NCI-H510A (cell line): ENCODE measurements around the gene PAPSS2.

Experiments
- DNase-seq: peaks from one replicate; lab custom pipeline; 2025; lab: John Stamatoyannopoulos, UW

The PAPSS2 gene

DNA sequence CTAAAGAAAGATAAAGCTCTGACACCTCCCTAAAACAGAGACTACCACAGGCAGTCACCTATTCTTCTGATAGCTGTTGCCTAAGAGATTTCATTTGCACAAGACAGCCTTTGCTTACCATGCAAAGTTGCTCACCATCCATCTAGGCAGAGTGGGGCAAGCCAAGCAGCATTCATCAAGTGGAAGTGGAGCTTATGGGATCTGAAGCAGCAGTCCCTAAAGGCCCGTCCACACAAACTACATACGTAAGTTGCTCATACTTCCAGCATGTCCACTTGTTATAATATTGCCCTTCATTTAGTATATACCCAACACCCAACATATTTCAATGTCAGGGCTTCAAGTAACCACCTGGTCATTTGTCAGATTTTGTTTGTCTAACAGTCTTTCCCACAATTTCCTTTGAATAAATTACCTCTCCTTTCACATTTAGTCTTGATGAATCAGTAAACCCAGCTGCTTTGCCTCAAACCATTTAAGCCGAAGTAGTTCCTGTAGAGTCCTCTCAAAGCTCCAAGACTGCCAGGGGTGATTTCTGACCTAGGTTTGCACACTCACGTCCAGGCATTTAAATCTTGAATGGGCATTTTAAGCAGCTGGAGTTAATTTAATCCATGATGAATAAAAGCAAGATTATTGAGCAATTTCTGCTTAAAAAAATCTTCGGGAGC lies 90.5 kb downstream of the PAPSS2 start:
- no peak for DNase-seq

DNA sequence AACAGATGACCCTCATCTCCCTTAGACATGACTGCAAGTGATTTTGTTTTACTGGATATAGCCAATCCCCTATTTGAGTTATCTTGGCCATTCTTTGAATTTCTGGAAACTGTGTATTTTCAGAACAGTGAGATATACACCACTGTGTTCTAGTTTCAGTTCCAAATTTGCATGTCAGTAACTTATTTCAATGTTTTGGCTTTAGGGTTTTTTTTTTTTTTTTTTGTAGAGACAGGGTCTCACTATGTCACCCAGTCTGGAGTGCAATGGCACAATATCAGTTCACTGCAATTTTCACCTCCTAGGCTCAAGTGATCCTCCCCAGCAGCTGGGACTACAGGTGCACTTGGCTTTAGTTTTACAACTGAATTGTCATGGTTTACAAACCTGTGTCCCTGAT lies 91.1 kb downstream of the PAPSS2 start:
- no peak for DNase-seq

- no peak for DNase-seq
Measured at GRCh38 chr10:87751274-87751673, 91.6 kb downstream of the PAPSS2 start.

DNA sequence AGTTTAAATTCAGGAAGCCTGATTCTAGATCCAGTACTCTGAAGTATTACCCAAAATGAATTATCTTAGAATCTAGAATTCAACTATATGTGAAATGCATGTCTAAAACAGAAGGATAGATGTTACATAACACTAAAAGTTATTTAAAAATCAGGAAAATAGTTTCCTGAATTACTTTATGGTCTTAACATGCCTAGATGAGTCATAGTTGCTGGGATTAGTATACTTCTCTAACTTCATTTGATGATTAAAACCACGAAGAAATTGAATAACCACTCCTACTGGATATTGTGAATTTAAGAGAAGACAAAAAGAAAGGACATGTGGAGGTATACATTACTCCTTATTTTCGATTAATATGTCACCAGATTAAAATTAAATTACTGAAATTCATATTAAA lies 92.9 kb downstream of the PAPSS2 start:
- DNase-seq: no peak

DNA sequence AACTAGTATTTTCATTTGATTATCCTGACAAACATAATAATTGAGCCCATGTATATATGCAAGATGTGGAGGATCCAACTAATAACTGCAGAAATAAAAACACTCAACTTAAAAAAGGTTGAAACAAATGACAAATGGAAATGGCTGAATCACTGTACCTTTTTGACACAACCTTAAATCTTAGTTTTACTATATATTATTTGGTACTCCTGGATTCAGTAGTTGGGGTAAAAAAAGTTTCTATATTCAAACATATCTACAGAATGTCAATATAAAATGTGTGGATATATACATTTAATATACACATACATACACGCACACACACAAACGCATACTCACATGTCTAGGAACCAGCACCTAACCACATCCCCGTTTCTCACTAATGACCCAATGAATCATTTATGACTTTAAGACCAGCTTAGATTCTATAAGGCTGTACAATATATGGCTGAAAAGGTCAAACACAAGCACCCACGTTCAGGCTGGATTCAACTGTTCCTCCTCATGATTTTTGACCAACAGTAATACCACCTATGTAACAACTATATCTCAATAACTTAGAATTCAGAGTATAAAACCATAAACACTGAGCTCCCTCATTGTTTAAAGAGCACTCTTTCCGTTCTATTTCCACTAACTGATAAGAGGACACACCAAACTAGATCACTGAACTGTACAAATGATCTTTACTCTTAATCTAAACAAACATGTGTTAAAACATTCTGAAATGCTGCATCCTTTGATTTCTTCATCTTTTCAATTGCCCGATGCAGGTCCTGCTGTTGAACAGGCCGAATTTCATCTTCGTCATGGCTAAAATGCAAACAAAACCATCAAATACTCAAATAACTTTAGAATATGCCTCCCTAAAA lies 94.6 kb downstream of the PAPSS2 start:
- DNase-seq: no peak

DNA sequence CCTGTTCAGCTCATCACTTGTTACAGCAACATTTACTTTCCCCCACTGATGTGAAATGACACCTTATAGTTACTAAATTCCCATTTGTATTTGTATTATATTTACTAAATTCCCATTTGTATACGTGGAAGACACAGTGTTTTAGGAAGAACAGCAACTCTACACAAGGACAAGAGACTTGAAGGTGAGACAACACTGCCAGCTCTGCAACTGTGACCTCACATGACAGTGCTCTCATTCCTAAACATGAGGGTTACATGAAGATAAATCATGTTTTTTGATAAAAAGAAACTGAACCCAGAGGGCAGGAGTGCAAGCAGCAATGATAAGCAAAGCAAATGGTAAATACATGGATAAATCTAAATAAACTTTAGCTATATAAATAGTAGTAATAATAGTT lies 98.0 kb downstream of the PAPSS2 start:
- DNase-seq: no peak

GRCh38 chr10:87759551-87759950 lies 99.9 kb downstream of the PAPSS2 start:
- DNase-seq: no peak

DNA sequence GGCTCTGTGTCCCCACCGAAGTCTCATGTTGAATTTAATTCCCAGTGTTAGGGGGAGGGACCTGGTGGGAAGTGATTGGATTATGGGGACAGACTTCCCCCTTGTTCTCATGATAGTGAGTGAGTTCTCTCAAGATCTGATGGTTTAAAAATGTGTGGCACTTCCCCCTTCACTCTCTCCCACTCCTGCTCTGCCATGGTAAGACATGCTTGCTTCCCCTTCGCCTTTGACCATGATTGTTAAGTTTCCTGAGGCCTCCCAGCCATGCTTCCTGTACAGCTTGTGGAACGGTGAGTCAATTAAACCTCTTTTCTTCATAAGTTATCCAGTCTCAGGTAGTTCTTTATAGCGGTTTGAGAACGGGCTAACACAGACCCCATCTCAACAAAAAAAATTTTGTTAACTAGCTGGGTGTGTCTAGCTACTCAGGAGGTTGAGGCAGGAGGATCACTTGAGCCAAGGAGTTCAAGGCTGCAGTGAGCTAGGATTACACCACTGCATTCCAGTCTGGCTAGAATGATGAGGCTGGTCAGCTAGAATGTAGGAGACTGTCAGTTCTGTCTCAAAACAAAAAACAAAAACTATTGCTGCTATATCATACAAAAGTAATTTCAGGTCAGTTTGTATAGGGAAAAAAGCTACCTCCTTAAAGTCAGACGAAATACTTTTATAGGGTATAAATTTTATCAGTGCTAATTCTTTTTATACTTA lies 100.7 kb downstream of the PAPSS2 start:
- DNase-seq: no peak

DNA sequence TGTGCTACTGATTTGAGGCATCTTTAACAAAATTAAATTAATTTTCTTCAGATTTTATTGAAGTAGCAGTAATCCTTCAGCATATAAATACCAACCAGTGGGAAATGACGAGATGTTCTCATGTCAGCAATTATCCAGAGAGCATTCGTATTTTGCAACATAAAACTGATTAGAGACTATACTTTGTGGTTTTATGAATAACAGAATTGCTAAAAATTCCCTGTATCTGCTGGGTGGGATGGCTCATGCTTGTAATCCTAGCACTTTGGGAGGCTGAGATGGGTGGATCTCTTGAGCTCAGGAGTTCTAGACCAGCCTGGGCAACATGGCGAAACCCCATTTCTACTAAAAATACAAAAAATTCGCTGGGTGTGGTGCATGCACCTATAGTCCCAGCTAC lies 101.5 kb downstream of the PAPSS2 start:
- no peak for DNase-seq

GRCh38 chr10:87761892-87762291 lies 102.2 kb downstream of the PAPSS2 start:
- no peak for DNase-seq

DNA sequence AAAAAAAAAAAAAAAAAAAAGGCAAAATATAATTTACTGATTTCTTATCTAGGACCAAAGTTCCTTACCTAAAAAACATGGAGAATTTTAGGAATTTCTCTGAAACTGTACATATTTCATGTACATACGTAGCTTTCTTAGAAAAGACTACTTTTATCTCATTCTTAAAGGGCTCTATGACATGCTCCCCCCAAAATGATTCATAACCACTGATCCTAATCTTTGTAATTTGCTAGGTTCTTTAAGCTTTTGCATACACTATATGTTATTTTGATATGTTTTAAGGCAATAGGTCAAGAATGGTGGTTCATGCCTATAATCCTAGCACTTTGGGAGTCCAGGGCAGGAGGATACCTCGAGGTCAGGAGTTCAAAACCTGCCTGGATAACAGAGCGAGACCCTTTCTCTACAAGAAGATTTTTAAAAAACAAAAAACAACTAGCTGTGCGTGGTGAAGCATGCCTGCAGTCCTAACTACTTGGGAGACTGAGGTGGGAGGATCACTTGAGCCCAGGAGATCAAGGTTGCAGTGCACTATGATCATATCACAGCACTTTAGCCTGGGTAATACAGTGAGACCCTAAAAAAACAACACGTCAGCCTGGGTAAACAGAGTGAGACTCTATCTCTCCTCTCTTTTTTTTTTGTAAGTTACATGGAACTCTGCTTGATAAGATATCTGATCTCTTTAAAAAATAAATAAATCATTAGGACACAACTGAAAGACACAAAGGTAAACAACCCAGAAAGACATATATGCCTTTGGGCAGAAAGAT lies 103.6 kb downstream of the PAPSS2 start:
- DNase-seq: no peak

DNA sequence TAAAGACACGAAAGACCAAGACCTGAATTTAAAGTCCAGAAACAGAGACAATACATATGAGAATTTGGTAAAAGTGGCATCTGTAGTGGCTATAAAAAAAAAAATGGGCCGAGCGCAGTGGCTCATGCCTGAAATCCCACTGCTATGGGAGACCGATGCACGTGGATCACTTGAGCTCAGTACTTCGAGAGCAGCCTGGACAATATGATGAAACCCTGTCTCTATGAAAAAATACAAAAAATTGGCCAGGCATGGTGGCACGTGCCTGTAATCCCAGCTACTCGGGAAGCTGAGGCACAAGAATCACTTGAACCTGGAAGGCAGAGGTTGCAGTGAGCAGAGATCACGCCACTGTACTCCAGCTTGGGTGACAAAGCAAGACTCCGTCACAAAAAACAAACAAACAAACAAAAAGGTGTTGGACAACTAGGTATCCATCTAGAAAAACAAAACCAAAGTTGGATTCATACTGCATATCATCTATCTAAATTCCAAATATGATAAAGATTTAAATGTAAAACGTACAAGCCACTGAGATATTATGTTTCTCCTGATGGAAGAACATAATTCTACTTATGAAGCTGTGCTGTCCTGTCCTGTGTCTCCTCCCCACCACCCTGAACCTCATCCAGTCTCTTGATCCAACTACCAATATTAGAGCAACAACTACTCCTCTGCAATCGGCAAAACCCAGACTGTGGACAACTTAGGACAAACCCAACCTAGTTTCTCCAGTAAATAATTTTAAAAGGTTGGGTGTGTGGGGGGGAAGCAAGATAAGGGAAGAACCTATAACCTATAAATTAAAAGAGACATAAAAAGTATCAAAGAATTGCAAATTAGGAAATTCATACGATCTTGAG lies 104.6 kb downstream of the PAPSS2 start:
- DNase-seq: no peak

- DNase-seq: no peak
Measured at GRCh38 chr10:87765666-87766376, 106.1 kb downstream of the PAPSS2 start.

GRCh38 chr10:87767253-87767652 lies 107.6 kb downstream of the PAPSS2 start:
- DNase-seq: no peak

DNA sequence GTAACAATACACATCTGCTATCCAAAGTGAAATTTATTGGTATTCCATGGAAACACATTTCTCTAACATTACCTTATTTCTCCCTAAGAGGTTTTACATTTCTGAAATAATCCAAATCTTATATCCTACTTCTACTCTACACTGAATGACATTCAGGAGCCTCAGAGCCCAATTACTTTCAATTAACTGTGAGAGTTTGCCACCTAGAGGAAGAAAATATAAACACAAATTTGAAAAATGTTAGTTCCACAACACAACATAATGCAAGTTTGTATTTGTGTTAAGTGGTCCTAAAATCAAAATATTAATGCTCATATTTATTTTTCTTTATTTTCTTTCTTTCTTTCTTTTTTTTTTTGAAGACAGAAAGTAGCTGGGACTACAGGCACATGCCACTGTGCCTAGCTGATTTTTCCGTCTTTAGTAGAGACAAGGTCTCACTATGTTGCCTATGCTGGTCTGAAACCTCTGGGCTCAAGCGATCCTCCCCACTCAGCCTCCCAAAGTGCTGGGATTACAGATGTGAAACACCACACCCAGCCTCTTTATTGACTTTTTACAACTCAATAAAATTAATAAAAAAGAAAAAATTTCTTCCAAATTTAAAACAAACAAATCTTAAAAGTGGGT lies 112.3 kb downstream of the PAPSS2 start:
- no peak for DNase-seq

- no peak for DNase-seq
Measured at GRCh38 chr10:87775766-87776165, 116.1 kb downstream of the PAPSS2 start.

GRCh38 chr10:87776328-87776727 lies 116.7 kb downstream of the PAPSS2 start:
- DNase-seq: no peak

DNA sequence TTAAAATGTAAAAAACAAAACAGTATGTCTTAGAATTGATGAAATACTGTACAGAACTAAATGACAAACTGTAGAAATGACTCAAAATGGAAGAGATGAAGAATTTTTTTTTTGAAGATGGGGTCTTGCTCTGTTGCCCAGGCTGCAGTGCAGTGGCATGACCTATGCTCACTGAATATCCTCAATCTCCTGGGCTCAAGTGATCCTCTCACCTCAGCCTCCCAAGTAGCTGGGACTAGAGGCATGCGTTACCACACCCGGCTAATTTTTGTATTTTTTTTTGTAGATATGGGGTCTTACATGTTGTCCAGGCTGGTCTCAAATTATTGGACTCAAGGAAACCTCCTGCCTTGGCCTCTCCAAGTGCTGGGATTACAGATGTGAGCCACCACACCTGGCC lies 121.9 kb downstream of the PAPSS2 start:
- no peak for DNase-seq

- no peak for DNase-seq
Measured at GRCh38 chr10:87782721-87783120, 123.0 kb downstream of the PAPSS2 start.

- no peak for DNase-seq
Measured at GRCh38 chr10:87786421-87786820, 126.7 kb downstream of the PAPSS2 start.
